COLO829 (cell line): Measurements from ENCODE around the gene EFCAB9.

Experiments used
- DNase-seq: peaks from one replicate; pipeline ENCODE4 v3.0.0; 2012; ENCODE audit warnings: low spot score

Gene EFCAB9

GRCh38 chr5:172166030-172166826, 27.7 kb upstream of the EFCAB9 start:
- no peak for DNase-seq

DNA sequence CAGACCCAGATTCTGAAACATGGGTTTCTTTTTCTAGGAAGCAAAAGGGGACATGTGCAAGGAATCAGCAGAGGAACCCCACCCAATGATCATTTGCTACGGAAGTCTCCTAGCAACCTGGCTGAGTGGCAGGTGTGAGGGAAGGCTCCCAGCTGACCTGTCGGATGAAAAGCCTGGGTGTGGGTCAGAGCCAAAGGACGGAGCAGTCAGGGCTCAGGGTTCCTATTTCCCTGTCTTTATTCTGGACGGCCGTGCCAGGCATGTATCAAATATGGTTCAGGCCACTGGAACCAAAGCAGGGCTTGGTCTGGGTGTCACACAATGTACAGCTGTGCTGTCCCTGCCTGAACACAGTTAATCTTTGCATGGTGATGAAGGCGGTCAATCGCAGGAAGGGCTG, 26.1 kb upstream of the EFCAB9 start:
- no peak for DNase-seq

GRCh38 chr5:172168311-172168710, 25.7 kb upstream of the EFCAB9 start:
- DNase-seq: no peak

DNA sequence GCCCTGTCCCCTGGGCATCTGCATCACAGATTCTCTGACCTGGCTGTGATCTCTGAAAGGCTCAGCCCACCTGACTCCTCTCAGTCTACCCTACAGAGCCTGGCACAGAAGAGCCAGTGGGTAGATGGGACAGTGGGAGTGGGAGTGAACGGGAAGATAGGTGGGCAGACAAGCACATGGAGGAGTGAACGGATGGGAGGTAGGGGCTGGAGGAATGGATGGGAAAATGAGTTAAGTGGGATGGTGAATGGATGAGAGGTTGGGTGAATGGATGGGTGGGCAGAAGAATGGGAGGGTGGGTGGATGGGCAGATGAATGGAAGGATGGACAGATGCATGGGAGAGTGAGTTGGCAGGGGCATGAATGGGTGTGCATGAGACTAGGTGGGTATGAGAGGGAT, 24.8 kb upstream of the EFCAB9 start:
- no peak for DNase-seq

GRCh38 chr5:172170251-172170701, 23.7 kb upstream of the EFCAB9 start:
- DNase-seq: no peak

GRCh38 chr5:172171118-172171517, 22.9 kb upstream of the EFCAB9 start:
- DNase-seq: no peak

- DNase-seq: no peak
These were observed 20.9 kb upstream of the EFCAB9 start for GRCh38 chr5:172172912-172173563.

DNA sequence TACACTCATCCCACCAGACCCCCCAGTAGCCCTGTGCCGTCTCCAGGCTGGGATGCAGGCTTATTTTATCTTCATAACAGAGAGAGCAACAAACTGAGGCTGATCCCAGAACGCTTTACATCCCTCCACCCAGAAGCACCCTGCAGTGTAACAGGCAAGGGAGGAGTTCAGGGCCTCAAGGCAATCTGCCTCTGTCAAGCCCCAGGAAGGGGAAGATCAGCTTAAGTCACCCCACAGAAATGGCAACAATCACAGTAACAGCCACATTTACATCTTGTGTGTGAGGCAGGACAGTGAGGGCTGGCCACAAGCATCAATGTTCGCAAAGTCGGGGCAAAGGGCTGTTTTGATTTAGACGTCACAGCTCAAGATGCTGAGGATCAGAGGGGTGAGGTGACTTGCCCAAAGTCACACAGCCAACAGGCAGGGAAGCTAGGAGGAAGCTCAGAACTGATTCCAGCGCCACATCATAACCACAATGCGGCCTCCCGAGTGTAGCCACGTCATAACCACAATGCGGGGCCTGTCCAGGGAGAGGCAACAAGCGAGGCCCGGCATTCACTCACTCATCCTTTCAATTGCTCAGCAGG, 20.3 kb upstream of the EFCAB9 start:
- no peak for DNase-seq

GRCh38 chr5:172175263-172175719, 18.7 kb upstream of the EFCAB9 start:
- no peak for DNase-seq

DNA sequence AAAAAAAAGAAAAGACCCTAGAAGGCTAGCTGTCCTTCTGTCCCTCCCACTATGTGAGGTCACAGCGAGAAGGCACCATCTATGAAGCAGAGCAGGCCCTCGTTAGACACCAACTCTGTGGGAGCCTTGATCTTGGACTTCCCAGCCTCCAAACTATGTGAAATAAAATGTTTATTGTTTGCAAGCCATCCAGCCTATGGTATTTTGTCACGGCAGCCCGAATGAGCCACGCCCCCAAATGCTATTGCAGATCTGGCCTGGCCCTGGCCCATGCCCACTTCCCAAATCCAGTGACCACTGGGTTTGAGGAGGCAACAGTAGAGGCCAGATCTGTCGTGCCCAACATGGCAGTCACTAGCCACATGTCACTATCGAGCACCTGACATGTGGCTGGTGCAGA, 16.8 kb upstream of the EFCAB9 start:
- no peak for DNase-seq

- no peak for DNase-seq
These were observed 15.5 kb upstream of the EFCAB9 start for GRCh38 chr5:172178301-172178987.

GRCh38 chr5:172178991-172179989, 14.7 kb upstream of the EFCAB9 start:
- DNase-seq: peak; percentile 51

- DNase-seq: no peak
These were observed 13.0 kb upstream of the EFCAB9 start for GRCh38 chr5:172180936-172181335.

DNA sequence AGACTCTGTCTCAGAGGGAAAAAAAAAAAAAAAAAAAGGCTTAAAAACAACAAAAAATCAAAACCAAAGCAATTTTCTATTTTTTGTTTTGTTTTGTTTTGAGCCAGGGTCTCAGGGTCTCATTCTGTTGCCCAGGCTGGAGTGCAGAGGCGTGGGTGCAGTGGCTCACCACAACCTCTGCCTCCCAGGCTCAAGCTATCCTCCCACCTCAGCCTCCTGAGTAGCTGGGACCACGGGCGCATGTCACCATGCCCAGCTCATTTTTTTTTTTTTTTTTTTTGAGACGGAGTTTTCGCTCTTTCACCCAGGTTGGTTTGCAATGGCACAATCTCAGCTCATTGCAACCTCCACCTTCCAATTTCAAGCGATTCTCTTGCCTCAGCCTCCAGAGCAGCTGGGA, 11.7 kb upstream of the EFCAB9 start:
- no peak for DNase-seq

DNA sequence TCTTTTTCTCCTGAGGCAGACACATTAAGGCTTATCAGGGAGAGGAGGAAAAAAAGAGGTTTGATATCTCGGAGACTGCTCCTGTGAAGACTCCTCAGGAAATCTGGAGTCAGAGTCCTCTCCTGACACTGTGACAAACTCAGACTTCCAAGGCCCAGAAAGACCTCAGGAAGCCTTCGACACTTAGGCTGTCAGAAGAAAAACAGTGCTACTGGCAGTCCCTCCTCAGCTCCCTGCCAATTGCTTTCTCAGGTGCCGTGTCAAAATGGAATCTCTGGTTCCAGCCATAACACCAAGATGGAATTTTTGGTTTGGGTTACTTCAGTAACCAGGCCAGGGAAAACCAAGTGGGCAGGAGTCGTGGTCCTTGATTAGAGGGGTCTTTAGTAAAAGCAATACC, 10.1 kb upstream of the EFCAB9 start:
- no peak for DNase-seq

- DNase-seq: no peak
These were observed 8.9 kb upstream of the EFCAB9 start for GRCh38 chr5:172185096-172185461.

DNA sequence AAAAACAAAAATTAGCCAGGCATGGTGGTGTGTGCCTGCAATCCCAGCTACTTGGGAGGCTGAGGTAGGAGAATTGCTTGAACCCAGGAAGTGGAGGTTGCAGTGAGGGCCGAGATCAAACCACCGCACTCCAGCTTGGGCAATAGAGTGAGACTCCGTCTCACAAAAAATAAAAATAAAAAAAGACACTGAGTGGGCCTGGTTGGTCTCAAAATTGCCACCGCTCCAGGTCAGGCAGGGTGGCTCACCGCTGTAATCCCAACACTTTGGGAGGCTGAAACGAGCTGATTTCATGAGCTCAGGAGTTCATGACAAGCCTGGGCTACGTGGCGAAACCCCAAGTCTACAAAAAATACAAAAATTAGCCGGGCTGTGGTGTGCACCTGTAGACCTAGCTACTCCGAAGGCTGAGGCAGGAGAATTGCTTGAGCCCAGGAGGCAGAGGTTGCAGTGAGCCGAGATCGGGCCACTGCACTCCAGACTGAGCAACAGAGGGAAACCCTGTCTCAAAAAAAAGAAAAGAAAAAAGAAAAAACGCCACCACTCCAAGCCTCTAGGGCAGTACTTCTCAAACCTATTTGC, 7.8 kb upstream of the EFCAB9 start:
- DNase-seq: no peak

GRCh38 chr5:172187118-172188032, 6.6 kb upstream of the EFCAB9 start:
- DNase-seq: no peak

- DNase-seq: peak; percentile 77
These were observed 5.7 kb upstream of the EFCAB9 start, which contains the start of gene STK10 for GRCh38 chr5:172188033-172188892. TSS of gene STK10 (minus strand) at chr5:172188224. CDS start at chr5:172188042, 182 bp downstream.
